H9 (cell line): ENCODE results near the gene LMTK2. TPM values are rescaled to one million over a fixed set of nuclear protein-coding genes. Genes with fewer than 3 reads are reported as not detected.

Experiments
- DNase-seq: peaks from one replicate; pipeline ENCODE4 v3.0.0-alpha.2; 2017
- H2AFZ ChIP-seq: one replicate; pipeline ENCODE4 v1.6.1; 2013; ENCODE audit warnings: mild to moderate bottlenecking, low read length, control low read depth, moderate library complexity
- H2AK5ac ChIP-seq: 2 replicates; pipeline ENCODE4 v1.6.1; 2013; ENCODE audit warnings: low read length, control low read depth, mixed read lengths; ENCODE audit not compliant: insufficient read length
- H2BK120ac ChIP-seq: one replicate; pipeline ENCODE4 v1.6.1; 2013; ENCODE audit warnings: low read depth, mild to moderate bottlenecking, low read length, control low read depth, inconsistent platforms; ENCODE audit not compliant: poor library complexity, severe bottlenecking
- H2BK12ac ChIP-seq: 2 replicates; pipeline ENCODE4 v1.6.1; 2013; ENCODE audit warnings: low read length, control low read depth, mixed read lengths, low read depth; ENCODE audit not compliant: insufficient read length
- H2BK15ac ChIP-seq: 2 replicates; pipeline ENCODE4 v1.6.1; 2013; ENCODE audit warnings: low read depth, low read length, control low read depth
- H2BK20ac ChIP-seq: one replicate; pipeline ENCODE4 v1.6.1; 2013; ENCODE audit warnings: low read depth, mild to moderate bottlenecking, low read length, control low read depth, inconsistent platforms; ENCODE audit not compliant: poor library complexity, severe bottlenecking
- H2BK5ac ChIP-seq: 2 replicates; pipeline ENCODE4 v1.6.1; 2013; ENCODE audit warnings: low read length, control low read depth, mixed read lengths; ENCODE audit not compliant: insufficient read length
- H3K14ac ChIP-seq: 2 replicates; pipeline ENCODE4 v1.6.1; 2013; ENCODE audit warnings: low read length, control low read depth; ENCODE audit not compliant: insufficient read depth
- H3K18ac ChIP-seq: 2 replicates; pipeline ENCODE4 v1.6.1; 2013; ENCODE audit warnings: low read depth, mild to moderate bottlenecking, mixed read lengths, low read length, control low read depth; ENCODE audit not compliant: insufficient read length
- H3K23ac ChIP-seq: 2 replicates; pipeline ENCODE4 v1.6.1; 2013; ENCODE audit warnings: low read length, control low read depth, mixed read lengths, low read depth; ENCODE audit not compliant: insufficient read length
- H3K23me2 ChIP-seq: 2 replicates; pipeline ENCODE4 v1.6.1; 2013; ENCODE audit warnings: low read depth, mild to moderate bottlenecking, mixed read lengths, low read length, control low read depth; ENCODE audit not compliant: insufficient read length, poor library complexity, severe bottlenecking
- H3K27ac ChIP-seq: 2 replicates; pipeline ENCODE4 v1.5.1; 2013; ENCODE audit warnings: low read length, control low read depth, mixed read lengths, low read depth; ENCODE audit not compliant: insufficient read length
- H3K27me3 ChIP-seq: 2 replicates; pipeline ENCODE4 v1.6.1; 2013; ENCODE audit warnings: low read length, control low read depth, inconsistent platforms; ENCODE audit not compliant: insufficient read depth
- H3K4ac ChIP-seq: 2 replicates; pipeline ENCODE4 v1.6.1; 2013; ENCODE audit warnings: low read depth, mild to moderate bottlenecking, control low read depth, inconsistent platforms, low read length, moderate library complexity
- H3K4me1 ChIP-seq: 2 replicates; pipeline ENCODE4 v1.6.1; 2013; ENCODE audit warnings: low read length, control low read depth, inconsistent platforms; ENCODE audit not compliant: insufficient read depth
- H3K4me2 ChIP-seq: 2 replicates; pipeline ENCODE4 v1.6.1; 2013; ENCODE audit warnings: low read length, control low read depth, mixed read lengths; ENCODE audit not compliant: insufficient read length, insufficient read depth
- H3K56ac ChIP-seq: 2 replicates; pipeline ENCODE4 v1.6.1; 2013; ENCODE audit warnings: low read depth, mild to moderate bottlenecking, mixed read lengths, low read length, control low read depth; ENCODE audit not compliant: insufficient read length
- H3K79me1 ChIP-seq: 2 replicates; pipeline ENCODE4 v1.6.1; 2013; ENCODE audit warnings: low read depth, mild to moderate bottlenecking, moderate library complexity, low read length, control low read depth, inconsistent platforms; ENCODE audit not compliant: insufficient read depth, poor library complexity, severe bottlenecking
- H3K79me2 ChIP-seq: 2 replicates; pipeline ENCODE4 v1.6.1; 2013; ENCODE audit warnings: low read length, control low read depth, inconsistent platforms; ENCODE audit not compliant: insufficient read depth
- H3K9ac ChIP-seq: 2 replicates; pipeline ENCODE4 v1.6.1; 2013; ENCODE audit warnings: low read length, control low read depth, mixed read lengths; ENCODE audit not compliant: insufficient read length; ENCODE audit errors: extremely low read depth
- H3K9me3 ChIP-seq: one replicate; pipeline ENCODE4 v1.6.1; 2013; ENCODE audit warnings: low read depth, low read length, inconsistent platforms; ENCODE audit not compliant: control insufficient read depth
- H3T11ph ChIP-seq: one replicate; pipeline ENCODE4 v1.6.1; 2013; ENCODE audit warnings: mild to moderate bottlenecking, low read length, control low read depth, inconsistent platforms
- H4K20me1 ChIP-seq: one replicate; pipeline ENCODE4 v1.6.1; 2013; ENCODE audit not compliant: control insufficient read depth, insufficient read length, insufficient read depth
- H4K5ac ChIP-seq: 2 replicates; pipeline ENCODE4 v1.6.1; 2013; ENCODE audit warnings: low read depth, mild to moderate bottlenecking, mixed read lengths, low read length, control low read depth; ENCODE audit not compliant: insufficient read length
- H4K8ac ChIP-seq: replicated peaks from 2 replicates; pipeline ENCODE4 v1.6.1; 2013; ENCODE audit warnings: low read length, control low read depth, mixed read lengths, low read depth; ENCODE audit not compliant: insufficient read length
- H4K91ac ChIP-seq: 2 replicates; pipeline ENCODE4 v1.6.1; 2013; ENCODE audit warnings: low read depth, mild to moderate bottlenecking, moderate library complexity, mixed read lengths, low read length, control low read depth; ENCODE audit not compliant: insufficient read length
- H3K27ac Mint-ChIP-seq, 3 experiments: 2 replicates in 2 of 3; 3 replicates in 1 of 3; pipeline ENCODE4 v1.8.0; 2020 to 2021; ENCODE audit warnings: mixed read lengths in 3 of 3, mild to moderate bottlenecking in 1 of 3, moderate library complexity in 1 of 3
- H3K27me3 Mint-ChIP-seq: 2 replicates; pipeline ENCODE4 v1.8.0; 2021; ENCODE audit warnings: low read depth, mild to moderate bottlenecking, moderate library complexity, mixed read lengths
- H3K36me3 Mint-ChIP-seq, 3 experiments: 2 replicates in 2 of 3; 3 replicates in 1 of 3; pipeline ENCODE4 v1.8.0; 2020 to 2021; ENCODE audit warnings: low read depth in 3 of 3, mixed read lengths in 3 of 3; ENCODE audit not compliant: insufficient read depth in 1 of 3
- H3K4me1 Mint-ChIP-seq, 2 experiments: 2 replicates each; pipeline ENCODE4 v1.8.0; 2020; ENCODE audit warnings: mixed read lengths in 2 of 2
- H3K4me3 Mint-ChIP-seq, 2 experiments: 2 replicates in 1 of 2; 3 replicates in 1 of 2; pipeline ENCODE4 v1.8.0; 2020 to 2021; ENCODE audit warnings: mild to moderate bottlenecking in 2 of 2, mixed read lengths in 2 of 2, moderate library complexity in 1 of 2
- H3K9me3 Mint-ChIP-seq, 2 experiments: 2 replicates in 1 of 2; 3 replicates in 1 of 2; pipeline ENCODE4 v1.8.0; 2020; ENCODE audit warnings: mild to moderate bottlenecking in 2 of 2, mixed read lengths in 2 of 2, moderate library complexity in 1 of 2
- WGBS: extraction: QIAGEN DNeasy Blood & Tissue Kit; methylation state at CpG from one replicate; pipeline ENCODE4 v1.1.7; 2013; ENCODE audit warnings: missing lambda C conversion rate, low lambda C conversion rate, mixed read lengths; ENCODE audit not compliant: insufficient read length; ENCODE audit errors: extremely low coverage; 5-methylcytosine and 5-hydroxymethylcytosine counted together
- total RNA-seq: library from RNA; stranded (reverse); gene quantifications from 2 replicates; pipeline ENCODE4 v1.2.1, GENCODE V29; 2021
- TF ChIP-seq, protein P1 (sequence below): fragments of 200-600 bp; sonication (generic); conservative IDR thresholded peaks from 3 replicates; pipeline ENCODE4 v1.8.0; 2021; ENCODE audit warnings: antibody characterized with exemption, mild to moderate bottlenecking

The LMTK2 gene
- total RNA-seq, 1 experiment from 2014 or later = 24.9 TPM

DNA sequence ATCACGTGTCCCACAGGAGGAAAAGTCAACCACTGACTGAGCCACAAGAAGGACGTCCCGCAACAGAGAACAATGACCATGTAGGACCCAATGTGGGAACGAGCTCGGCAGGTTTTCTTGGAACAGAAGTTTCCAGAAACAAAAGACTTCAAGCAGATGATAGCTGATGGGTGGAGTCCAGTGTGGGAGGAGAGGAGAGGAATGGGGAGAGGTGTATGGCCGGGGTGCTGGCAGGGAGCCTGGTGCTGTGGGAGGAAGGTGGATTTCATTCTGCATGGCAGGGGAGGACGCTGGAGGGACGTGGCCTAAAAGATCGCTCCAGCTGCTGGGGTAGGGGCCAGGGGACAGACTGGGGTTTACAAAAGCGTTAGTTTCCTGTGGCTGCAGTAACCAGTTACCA is 48.5 kb upstream of the LMTK2 start:
- Histone ChIP-seq H2AK5ac (no peak overlapping the region), H3K56ac (no peak overlapping the region), H2BK120ac (no peak overlapping the region), H3K9ac (no peak overlapping the region), H3T11ph (no peak overlapping the region), H3K4me1 (no peaks in the 10 kb centered on the region), H2BK15ac (no peak overlapping the region), H3K23ac (no peak overlapping the region), H2BK12ac (no peak overlapping the region), H3K27me3 (no peaks in the 10 kb centered on the region), H3K79me1 (no peaks in the 10 kb centered on the region), H2BK20ac (no peak overlapping the region), H4K91ac (no peak overlapping the region), H4K8ac (no peak overlapping the region), H4K20me1 (no peaks in the 10 kb centered on the region), H4K5ac (no peak overlapping the region), H2AFZ (no peak overlapping the region), H3K14ac (no peak overlapping the region), H2BK5ac (no peak overlapping the region), H3K4ac (no peak overlapping the region), H3K9me3 (no peaks in the 10 kb centered on the region), H3K27ac (no peak overlapping the region), H3K4me2 (no peak overlapping the region), H3K23me2 (no peaks in the 10 kb centered on the region), H3K18ac (no peak overlapping the region), H3K79me2 (no peaks in the 10 kb centered on the region)
- Mint-ChIP-seq H3K4me1 (peaks cover 4% of the 10 kb centered on the region in 2 experiments; a peak in 3 of 4 replicates), H3K27me3 (peaks cover 11% of the 10 kb centered on the region), H3K36me3 (no peaks in the 10 kb centered on the region), H3K4me3 (no peak overlapping the region), H3K9me3 (no peaks in the 10 kb centered on the region; a peak in 1 of 5 replicates), H3K27ac (no peak overlapping the region)
- WGBS = no CpG with 5 or more reads among the region's 10 CpGs
- DNase-seq = no peak
- TF ChIP-seq, protein P1, sequence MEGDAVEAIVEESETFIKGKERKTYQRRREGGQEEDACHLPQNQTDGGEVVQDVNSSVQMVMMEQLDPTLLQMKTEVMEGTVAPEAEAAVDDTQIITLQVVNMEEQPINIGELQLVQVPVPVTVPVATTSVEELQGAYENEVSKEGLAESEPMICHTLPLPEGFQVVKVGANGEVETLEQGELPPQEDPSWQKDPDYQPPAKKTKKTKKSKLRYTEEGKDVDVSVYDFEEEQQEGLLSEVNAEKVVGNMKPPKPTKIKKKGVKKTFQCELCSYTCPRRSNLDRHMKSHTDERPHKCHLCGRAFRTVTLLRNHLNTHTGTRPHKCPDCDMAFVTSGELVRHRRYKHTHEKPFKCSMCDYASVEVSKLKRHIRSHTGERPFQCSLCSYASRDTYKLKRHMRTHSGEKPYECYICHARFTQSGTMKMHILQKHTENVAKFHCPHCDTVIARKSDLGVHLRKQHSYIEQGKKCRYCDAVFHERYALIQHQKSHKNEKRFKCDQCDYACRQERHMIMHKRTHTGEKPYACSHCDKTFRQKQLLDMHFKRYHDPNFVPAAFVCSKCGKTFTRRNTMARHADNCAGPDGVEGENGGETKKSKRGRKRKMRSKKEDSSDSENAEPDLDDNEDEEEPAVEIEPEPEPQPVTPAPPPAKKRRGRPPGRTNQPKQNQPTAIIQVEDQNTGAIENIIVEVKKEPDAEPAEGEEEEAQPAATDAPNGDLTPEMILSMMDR = no peak
